Muscle of arm (tissue), 12 donors: ENCODE measurements around the gene SNAPC4. TPM values are rescaled to one million over a fixed set of nuclear protein-coding genes. Genes with fewer than 3 reads are reported as not detected.
"Not testable (repeated sequence)": the region's sequence is repeated elsewhere in the genome, so short reads cannot be mapped to it uniquely, and the experiment has no call there.

Experiments used
- DNase-seq: peaks from one replicate; pipeline ENCODE4 v3.0.0-alpha.2; 2013
- polyA plus RNA-seq, 12 donors: library from polyadenylated mRNA; unstranded; fragments of 120-200 nt; gene quantifications; one replicate each; pipeline ENCODE4 v1.2.1, GENCODE V29; 2013; ENCODE audit not compliant: insufficient read length in 12 of 12

The SNAPC4 gene
- polyA plus RNA-seq, 12 donors = 4.8 to 10.2 (median 5.6) TPM; not detected in 1

- no peak for DNase-seq
Observed at GRCh38 chr9:136358016-136358415, 42.0 kb downstream of the SNAPC4 start.

- DNase-seq = no peak
Observed at GRCh38 chr9:136357202-136357725, 42.7 kb downstream of the SNAPC4 start.

GRCh38 chr9:136355616-136356557, 44.1 kb downstream of the SNAPC4 start:
- DNase-seq = no peak

- DNase-seq = no peak
Observed at GRCh38 chr9:136354592-136355085, 45.3 kb downstream of the SNAPC4 start.

- no peak for DNase-seq
Observed at GRCh38 chr9:136353757-136354488, 46.0 kb downstream of the SNAPC4 start.

GRCh38 chr9:136353088-136353487, 46.9 kb downstream of the SNAPC4 start:
- no peak for DNase-seq

- no peak for DNase-seq
Observed at GRCh38 chr9:136352682-136353081, 47.3 kb downstream of the SNAPC4 start.

GRCh38 chr9:136351868-136352267, 48.1 kb downstream of the SNAPC4 start:
- DNase-seq = not testable (repeated sequence)

- DNase-seq = no peak
Observed at GRCh38 chr9:136351252-136351800, 48.6 kb downstream of the SNAPC4 start.

Other genes starting within 250 kb of the SNAPC4 start
- gene LHX3, start 195.0 kb downstream of the SNAPC4 start, polyA plus RNA-seq = under 1 TPM in 2 of 12 donors, not detected in 10; 0.08 to 0.28 TPM
- gene QSOX2, start 154.4 kb downstream of the SNAPC4 start, polyA plus RNA-seq = 10 to 100 TPM in 3 of 12 donors, 1 to 10 TPM in 8, not detected in 1; 6.1 to 13.7 (median 8.9) TPM
- under 1 TPM in 8 of 12 donors, not detected in 4; 0.03 to 0.68 (median 0.06) TPM for gene CCDC187, start 96.1 kb downstream of the SNAPC4 start, polyA plus RNA-seq
- 10 to 100 TPM in 11 of 12 donors, not detected in 1; 14.2 to 45.9 (median 20.8) TPM for gene GPSM1, start 72.6 kb downstream of the SNAPC4 start, polyA plus RNA-seq
- 10 to 100 TPM in 4 of 12 donors, 1 to 10 TPM in 6, not detected in 2; 4.5 to 16.7 (median 9.1) TPM for gene DNLZ, start 36.4 kb downstream of the SNAPC4 start, polyA plus RNA-seq
- 1 to 10 TPM in 6 of 12 donors, under 1 TPM in 5, not detected in 1; 0.62 to 9.3 (median 1.0) TPM for gene CARD9, start 26.5 kb downstream of the SNAPC4 start, polyA plus RNA-seq
- 10 to 100 TPM in 11 of 12 donors, not detected in 1; 24.0 to 60.2 (median 28.3) TPM for gene ENTR1, start 10.4 kb upstream of the SNAPC4 start, polyA plus RNA-seq
- 10 to 100 TPM in 11 of 12 donors, not detected in 1; 27.6 to 43.2 (median 37.4) TPM for gene PMPCA, start 10.5 kb upstream of the SNAPC4 start, polyA plus RNA-seq
- gene INPP5E, start 39.7 kb upstream of the SNAPC4 start, polyA plus RNA-seq = 10 to 100 TPM in 4 of 12 donors, 1 to 10 TPM in 7, not detected in 1; 7.0 to 15.1 (median 9.8) TPM
- 10 to 100 TPM in 11 of 12 donors, not detected in 1; 29.9 to 45.1 (median 36.7) TPM for gene SEC16A, start 82.9 kb upstream of the SNAPC4 start, polyA plus RNA-seq
- 10 to 100 TPM in 11 of 12 donors, not detected in 1; 18.0 to 47.5 (median 20.6) TPM for gene NOTCH1, start 145.9 kb upstream of the SNAPC4 start, polyA plus RNA-seq